HG03095 (cell line): ENCODE data around the gene CCDC38.
A peak's percentile ranks its signal among the peaks of the same experiment; 100 is the strongest.

Experiments
- ATAC-seq: cut with Tn5 transposase; IDR thresholded peaks from one replicate; pipeline ENCODE4 v1.9.1; 2021; ENCODE audit warnings: moderate library complexity; ENCODE audit not compliant: unreplicated experiment

Gene CCDC38

DNA sequence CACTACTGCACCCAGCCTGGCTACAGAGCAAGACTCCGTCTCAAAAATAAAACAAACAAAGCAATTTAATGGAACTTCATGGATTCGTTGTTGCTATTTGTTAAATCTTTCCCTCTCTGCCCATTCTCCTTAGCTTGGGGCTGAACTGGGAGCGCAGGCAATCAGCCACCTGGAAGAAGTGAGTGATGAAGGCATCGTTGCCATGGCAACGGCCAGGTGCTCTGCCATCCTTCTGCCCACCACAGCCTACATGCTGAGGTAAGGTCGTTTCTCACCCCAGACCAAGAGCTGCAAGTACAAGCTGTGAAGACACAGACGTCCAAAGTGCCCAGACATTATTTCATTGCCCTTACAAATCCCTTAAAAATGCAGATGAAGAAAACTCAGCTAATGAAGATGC, 19.8 kb upstream of the CCDC38 start:
- ATAC-seq = no peak

DNA sequence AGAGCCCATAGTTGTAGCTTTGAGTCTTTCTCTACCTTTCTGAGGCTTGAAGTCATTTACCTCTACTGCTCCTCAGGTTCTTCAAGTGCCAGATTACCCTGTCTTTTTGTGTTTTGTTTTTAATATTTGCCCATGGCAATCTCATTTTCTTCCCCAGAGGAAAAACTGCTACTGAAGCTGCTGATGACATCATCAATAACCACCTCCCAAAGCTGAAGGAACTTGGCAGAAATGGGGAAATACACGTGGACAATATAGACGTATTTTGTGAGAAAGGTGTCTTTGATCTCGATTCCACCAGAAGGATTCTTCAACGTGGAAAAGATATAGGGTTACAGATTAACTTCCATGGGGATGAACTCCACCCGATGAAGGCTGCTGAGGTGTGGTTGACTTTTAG, 17.8 kb upstream of the CCDC38 start:
- ATAC-seq = no peak

GRCh38 chr12:95959107-95959506, 16.7 kb upstream of the CCDC38 start:
- ATAC-seq = no peak

GRCh38 chr12:95956557-95957145, 14.2 kb upstream of the CCDC38 start:
- ATAC-seq = no peak

DNA sequence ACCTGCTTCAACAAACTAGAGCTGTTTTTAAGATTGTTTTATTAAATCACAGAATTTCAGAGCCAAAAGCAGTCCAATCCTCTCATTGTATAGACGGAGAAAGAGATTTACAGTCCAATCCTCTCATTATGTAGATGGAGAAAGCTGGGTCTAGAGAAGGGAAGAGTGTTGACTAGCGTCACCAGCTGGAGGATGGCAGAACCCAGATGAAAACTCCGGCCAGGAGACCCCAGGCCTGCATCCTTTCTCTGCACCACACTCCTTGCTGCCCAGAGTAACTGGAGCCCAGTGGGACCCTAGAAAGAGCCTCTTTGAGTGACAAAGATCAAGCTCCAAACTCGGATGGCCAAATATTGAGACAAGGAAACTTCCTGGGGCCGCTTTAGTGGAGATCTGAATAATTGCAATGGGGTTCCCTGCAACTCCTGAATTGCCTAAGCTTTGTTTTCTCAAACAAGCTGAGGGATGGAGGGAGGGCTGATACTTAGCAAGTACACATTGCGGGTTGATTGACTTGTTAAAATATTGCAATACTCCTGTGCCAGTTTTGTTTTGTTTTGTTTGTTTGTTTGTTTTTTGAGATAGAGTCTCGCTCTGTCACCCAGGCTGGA, 13.2 kb upstream of the CCDC38 start:
- ATAC-seq = no peak

- ATAC-seq = no peak
These were observed 10.6 kb upstream of the CCDC38 start for GRCh38 chr12:95953000-95953399.

- no peak for ATAC-seq
These were observed 9.1 kb upstream of the CCDC38 start for GRCh38 chr12:95951515-95951914.

- no peak for ATAC-seq
These were observed 7.2 kb upstream of the CCDC38 start for GRCh38 chr12:95949477-95950206.

DNA sequence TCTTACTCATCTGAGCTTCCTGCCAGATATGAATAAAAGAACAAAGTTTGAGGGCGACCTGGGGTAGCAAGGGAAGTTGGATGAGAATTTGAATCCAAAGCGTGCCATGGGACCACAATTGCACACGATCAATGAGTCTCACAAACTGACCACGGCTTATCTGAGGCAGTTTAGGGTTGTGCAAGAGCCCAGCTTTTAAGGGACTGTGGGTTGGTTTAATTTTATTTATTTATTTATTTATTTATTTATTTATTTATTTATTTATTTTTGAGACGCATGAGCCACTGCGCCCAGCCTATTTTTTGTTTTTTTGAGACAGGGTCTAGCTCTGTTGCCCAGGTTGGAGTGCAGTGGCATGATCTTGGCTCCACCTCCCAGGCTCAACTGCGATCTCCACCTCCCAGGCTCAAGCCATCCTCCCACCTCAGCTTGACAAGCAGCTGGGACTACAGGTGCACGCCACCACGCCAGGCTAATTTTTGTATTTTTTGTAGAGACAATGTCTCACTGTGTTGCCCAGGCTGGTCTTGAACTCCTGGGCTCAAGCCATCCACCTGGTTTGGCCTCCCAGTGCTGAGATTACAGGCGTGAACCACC, 1.8 kb upstream of the CCDC38 start:
- no peak for ATAC-seq

GRCh38 chr12:95943330-95943842, 972 bp upstream of the CCDC38 start, which contains the start of gene AMDHD1:
Gene AMDHD1, plus strand, starts transcription at chr12:95943331. Its CDS starts 68 bp downstream, at chr12:95943399.
- peak; percentile 55 for ATAC-seq

DNA sequence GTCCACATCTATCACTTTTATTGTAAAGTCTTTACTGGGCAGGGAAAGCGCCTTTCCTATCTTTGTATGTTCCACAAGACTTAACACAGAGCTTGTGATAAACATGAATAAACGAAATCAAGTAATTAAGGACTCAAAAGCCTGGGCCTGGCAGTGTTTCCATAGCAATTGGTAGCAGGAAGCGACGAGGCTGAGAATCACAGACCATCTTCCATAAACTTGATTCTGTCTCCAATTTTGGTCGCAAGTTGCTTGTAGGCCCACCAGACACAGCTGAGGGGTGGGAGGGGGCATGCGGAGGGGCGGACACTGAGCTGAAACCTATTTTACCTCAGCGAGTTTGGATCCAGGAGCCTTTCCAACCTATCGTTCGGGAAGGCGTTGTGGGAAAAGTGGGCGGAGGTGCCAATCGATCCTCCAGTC, 302 bp downstream of the CCDC38 start:
- no peak for ATAC-seq

DNA sequence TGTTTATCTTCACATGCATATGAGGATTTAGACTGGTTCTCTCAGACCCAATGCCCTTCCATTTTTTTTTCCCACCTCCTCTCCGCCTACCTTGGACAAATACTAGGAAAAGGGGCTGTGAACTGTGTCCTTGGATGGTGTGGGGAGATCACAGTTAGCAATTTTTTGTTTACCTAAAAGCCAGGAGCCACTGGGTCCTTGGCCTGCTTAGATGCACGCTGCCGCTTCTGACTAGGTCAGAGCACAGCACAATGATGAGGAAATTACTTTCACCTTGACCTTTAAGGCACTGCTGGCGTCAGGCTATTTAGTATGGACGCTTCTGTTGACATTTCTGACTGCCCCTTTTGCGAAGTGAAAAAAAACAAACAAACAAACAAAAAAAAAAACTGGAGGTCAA, 1.9 kb downstream of the CCDC38 start:
- no peak for ATAC-seq

DNA sequence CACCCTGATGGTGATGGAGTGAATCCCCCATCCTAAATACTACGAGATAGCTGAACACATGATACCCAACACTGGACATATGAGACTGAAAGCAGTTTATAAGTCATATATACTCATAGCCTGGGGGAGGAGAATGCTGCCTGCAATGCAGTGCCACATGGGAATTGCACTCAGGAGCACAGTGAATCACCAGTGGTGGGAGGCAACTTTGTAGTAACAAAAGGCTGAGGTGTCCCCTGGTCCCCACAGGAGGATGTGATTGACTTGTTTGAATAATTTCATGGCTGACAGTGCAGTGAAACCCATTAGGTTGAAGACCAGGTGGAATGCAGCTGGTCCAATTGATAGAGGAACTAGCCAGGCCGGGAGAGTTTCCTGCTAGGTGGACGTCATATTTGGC, 20.2 kb downstream of the CCDC38 start:
- ATAC-seq = no peak

GRCh38 chr12:95919110-95919509, 23.3 kb downstream of the CCDC38 start:
- no peak for ATAC-seq

DNA sequence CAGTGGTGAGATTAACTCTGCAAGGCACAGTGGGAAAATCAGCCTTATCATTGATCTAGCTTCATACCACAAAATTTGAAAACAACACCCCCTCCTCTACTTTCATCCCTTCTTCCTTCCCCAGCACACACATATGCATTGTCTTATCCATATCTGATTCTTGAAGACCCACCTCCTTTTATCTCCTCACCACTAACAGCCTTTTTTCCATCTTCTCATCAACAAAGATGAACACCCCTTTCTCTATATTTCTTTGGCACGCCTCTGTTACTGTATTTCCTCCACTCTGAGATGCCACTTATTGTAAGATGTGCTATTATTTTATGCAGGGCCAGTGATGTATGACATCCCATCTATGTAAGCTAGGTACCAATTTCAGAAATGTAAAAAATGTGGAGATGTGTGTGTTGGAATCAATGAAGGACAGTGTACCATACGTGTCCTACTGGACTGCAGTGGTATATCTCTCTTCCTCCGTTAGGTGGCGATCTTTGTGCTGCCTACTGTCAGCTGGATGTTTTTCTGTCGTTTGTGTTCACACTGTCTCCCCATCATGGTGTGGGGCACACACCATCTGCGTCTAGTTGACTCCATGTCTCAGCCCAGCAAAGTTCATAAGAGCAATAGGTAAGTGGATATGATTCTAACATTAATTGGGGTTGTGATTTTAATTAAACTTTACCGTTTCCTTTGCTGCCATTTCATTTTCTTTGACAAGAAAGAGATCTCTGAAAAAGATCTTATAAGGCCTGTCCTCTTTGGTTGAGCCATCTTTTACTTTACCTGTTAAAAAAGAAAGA, 24.0 kb downstream of the CCDC38 start:
- ATAC-seq = peak; percentile 77

DNA sequence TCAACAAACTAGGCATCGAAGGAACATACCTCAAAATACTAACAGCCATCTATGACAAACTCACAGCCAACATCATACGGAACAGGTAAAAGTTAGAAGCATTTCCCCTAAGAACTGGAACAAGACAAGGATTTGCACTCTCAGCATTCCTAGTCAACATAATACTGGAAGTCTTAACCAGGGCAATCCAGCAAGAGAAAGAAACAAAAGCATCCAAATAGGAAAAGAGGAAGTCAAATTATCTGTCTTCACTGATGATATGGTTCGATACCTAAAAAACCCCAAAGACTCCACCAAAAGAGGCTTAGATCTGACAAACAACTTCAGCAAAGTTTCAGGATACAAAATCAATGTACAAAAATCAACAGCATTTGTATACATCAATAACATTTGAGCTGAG, 32.5 kb downstream of the CCDC38 start:
- no peak for ATAC-seq

DNA sequence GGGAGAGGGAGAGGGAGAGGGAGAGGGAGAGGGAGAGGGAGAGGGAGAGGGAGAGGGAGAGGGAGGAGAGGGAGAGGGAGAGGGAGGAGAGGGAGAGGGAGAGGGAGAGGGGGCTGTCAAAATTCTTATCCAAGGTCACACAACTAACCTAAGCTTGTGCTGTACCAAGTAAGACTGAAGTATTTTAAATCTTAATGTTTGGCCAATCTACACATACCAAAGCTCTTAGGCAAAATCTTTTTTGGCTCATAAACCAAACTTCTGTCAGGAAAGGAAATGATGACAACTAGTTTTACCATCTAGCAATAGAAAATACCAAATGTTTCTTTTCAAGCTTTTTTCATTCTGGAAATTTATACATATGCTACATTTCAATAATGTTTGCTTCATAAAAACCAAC, 33.8 kb downstream of the CCDC38 start:
- no peak for ATAC-seq

DNA sequence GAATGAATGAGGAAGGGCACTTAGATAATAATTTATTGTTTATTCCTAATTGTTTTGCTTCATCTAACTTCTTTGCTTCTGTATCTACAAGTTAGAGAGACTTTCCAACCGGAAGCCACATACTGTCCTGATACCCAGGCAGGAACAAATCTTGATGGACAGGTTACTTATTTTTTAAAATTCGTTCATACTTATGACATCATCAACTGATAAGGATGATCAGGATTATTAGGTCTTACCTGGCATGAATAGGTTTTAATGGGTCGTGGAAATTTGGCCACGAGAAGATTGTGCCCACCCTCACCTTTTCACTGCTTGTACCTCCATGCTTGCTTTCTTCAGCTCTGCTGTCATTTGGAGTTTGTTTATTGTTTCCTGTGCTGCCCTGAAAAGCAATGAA, 44.3 kb downstream of the CCDC38 start:
- ATAC-seq = no peak

DNA sequence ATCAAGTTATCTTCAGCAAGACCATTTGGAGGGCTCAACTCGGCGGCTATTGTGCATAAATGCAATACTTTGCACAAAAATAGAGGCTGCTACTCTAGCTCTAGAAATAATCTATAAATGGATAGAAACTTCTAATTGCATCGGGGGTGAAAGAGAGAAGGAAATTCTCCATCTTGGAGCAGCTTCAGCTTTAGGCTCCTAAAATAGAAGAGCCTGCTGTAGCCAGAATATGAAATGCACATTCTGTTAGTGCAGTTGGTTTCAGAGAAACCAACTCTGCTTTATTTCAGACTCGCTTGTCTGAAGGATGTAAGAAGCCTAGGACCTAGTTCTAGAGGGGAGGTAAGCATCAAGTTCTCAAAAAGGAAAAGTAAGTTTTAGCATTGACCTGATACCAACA, 45.6 kb downstream of the CCDC38 start:
- no peak for ATAC-seq

- no peak for ATAC-seq
These were observed 51.5 kb downstream of the CCDC38 start for GRCh38 chr12:95890958-95891357.

GRCh38 chr12:95887311-95887710, 55.1 kb downstream of the CCDC38 start:
- no peak for ATAC-seq
